PFSK-1 (cell line): ENCODE measurements around the gene PIGK.

Experiments
- POLR2AphosphoS5 ChIP-seq: IDR thresholded peaks from 2 replicates; pipeline ENCODE4 v1.6.1; 2012; ENCODE audit warnings: low read depth, mild to moderate bottlenecking, control low read depth, low read length, moderate library complexity
- REST ChIP-seq, 2 experiments: IDR thresholded peaks; 2 replicates each; pipeline versions ENCODE4 v1.6.1 to v1.8.0; 2011 to 2012; ENCODE audit warnings: low read depth in 2 of 2, low read length in 2 of 2, control low read depth in 1 of 2, inconsistent platforms in 1 of 2, mild to moderate bottlenecking in 1 of 2, moderate library complexity in 1 of 2; ENCODE audit not compliant: insufficient read depth in 1 of 2
- SIN3A ChIP-seq: IDR thresholded peaks from 2 replicates; pipeline ENCODE4 v1.6.1; 2012; ENCODE audit warnings: mild to moderate bottlenecking, low read length, moderate library complexity, borderline replicate concordance; ENCODE audit not compliant: insufficient read depth

DNA sequence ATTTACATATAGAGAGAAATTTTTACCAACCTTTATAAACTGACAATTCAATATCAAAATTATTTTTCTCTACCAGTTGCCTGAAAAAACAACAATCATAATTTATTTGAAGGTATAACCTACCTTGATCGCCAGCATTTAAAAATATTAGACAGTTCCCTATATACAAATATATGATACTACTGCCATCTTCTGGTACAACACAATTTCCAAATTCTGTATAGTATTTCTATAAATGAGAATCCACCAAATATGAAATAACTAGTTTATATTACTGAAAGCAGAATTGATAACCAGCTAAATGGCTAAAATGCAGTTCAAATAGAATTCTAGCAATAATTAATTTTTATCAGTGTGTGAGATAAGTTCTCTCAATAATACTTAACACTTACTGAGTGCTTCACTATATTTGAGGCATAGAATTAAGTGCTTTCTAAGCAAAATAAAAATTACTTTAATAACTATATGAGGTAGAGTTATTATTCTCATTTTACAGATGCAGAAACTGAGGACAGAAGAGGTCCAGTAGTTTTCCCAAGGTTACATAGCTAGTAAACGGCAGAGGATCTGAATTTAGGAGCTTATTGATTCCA is 75.6 kb downstream of the PIGK start:
- TF ChIP-seq REST (IDR thresholded peaks at IDR 0.05; ENCODE audit: insufficient read depth in 1 of 2, low read depth in 2 of 2, low read length in 2 of 2): no peak
- no peak for TF ChIP-seq POLR2AphosphoS5
- no peak for TF ChIP-seq SIN3A
